HEK293 (cell line): ENCODE results near the gene ZFR2.

Experiments
- CTCF ChIA-PET: fragments of 350-600 bp; formaldehyde crosslinking; extraction: SDS; loops from one replicate; lab custom pipeline; 2021; ENCODE audit warnings: antibody characterized with exemption; lab: Yijun Ruan, JAX
- POLR2A ChIA-PET: fragments of 300-600 bp; formaldehyde crosslinking; extraction: SDS; loops from one replicate; lab custom pipeline; 2020; ENCODE audit warnings: antibody characterized with exemption, inconsistent platforms; lab: Yijun Ruan, JAX
- H3K27ac ChIP-seq: fragments of 200-500 bp; sonication (Bioruptor generic); 2 replicates; pipeline ENCODE4 v1.5.1; 2014; ENCODE audit warnings: low read depth, low read length, control low read depth, inconsistent platforms; ENCODE audit errors: extremely low read depth
- H3K36me3 ChIP-seq, 2 experiments: fragments of 200-500 bp in 1 of 2; sonication (Bioruptor generic) in 1 of 2; 1 replicate in 1 of 2; 2 replicates in 1 of 2; pipeline ENCODE4 v1.5.1; 2014 to 2017; ENCODE audit warnings: inconsistent platforms in 2 of 2, low read length in 2 of 2; ENCODE audit not compliant: control insufficient read depth in 2 of 2, insufficient read depth in 1 of 2
- H3K4me1 ChIP-seq: fragments of 200-500 bp; sonication (Bioruptor generic); 2 replicates; pipeline ENCODE4 v1.5.1; 2014; ENCODE audit warnings: mild to moderate bottlenecking, low read length, inconsistent platforms; ENCODE audit not compliant: control insufficient read depth, insufficient read depth
- H3K4me3 ChIP-seq: 2 replicates; pipeline ENCODE4 v1.5.1; 2011; ENCODE audit warnings: low read depth, mild to moderate bottlenecking, control low read depth, low read length, moderate library complexity
- H3K9me3 ChIP-seq: fragments of 200-500 bp; sonication (Bioruptor generic); 2 replicates; pipeline ENCODE4 v1.5.1; 2014; ENCODE audit warnings: low read depth, low read length, inconsistent platforms; ENCODE audit not compliant: control insufficient read depth, insufficient read depth
- BCL11A ChIP-seq: fragments of 450-650 bp; formaldehyde crosslinking; IDR thresholded peaks from 2 replicates; pipeline ENCODE4 v1.5.1; 2016; ENCODE audit warnings: low read depth, missing biosample characterization, missing genetic modification characterization
- HOXA7 ChIP-seq: sonication (generic); formaldehyde crosslinking; IDR thresholded peaks from 2 replicates; pipeline ENCODE4 v1.8.1; 2022; ENCODE audit warnings: missing genetic modification reagents, borderline replicate concordance
- KLF8 ChIP-seq: fragments of 450-650 bp; formaldehyde crosslinking; IDR thresholded peaks from 2 replicates; pipeline ENCODE4 v1.5.1; 2016; ENCODE audit warnings: missing biosample characterization, missing genetic modification characterization
- ZBTB17 ChIP-seq: fragments of 450-650 bp; formaldehyde crosslinking; IDR thresholded peaks from 2 replicates; pipeline ENCODE4 v1.5.1; 2016; ENCODE audit warnings: missing biosample characterization, missing genetic modification characterization
- ZFP3 ChIP-seq: fragments of 450-650 bp; formaldehyde crosslinking; IDR thresholded peaks from 2 replicates; pipeline ENCODE4 v1.5.1; 2016; ENCODE audit warnings: low read depth, missing biosample characterization, missing genetic modification characterization
- ZNF10 ChIP-seq: fragments of 450-650 bp; formaldehyde crosslinking; IDR thresholded peaks from 2 replicates; pipeline ENCODE4 v1.5.1; 2017; ENCODE audit warnings: missing biosample characterization, missing genetic modification characterization
- ZNF184 ChIP-seq: fragments of 450-650 bp; IDR thresholded peaks from 2 replicates; pipeline ENCODE4 v1.5.1; 2018; ENCODE audit warnings: missing biosample characterization, mild to moderate bottlenecking, missing genetic modification characterization
- ZNF239 ChIP-seq: fragments of 450-650 bp; formaldehyde crosslinking; IDR thresholded peaks from 2 replicates; pipeline ENCODE4 v1.5.1; 2016; ENCODE audit warnings: missing biosample characterization, missing genetic modification characterization
- ZNF341 ChIP-seq: fragments of 450-650 bp; formaldehyde crosslinking; IDR thresholded peaks from 2 replicates; pipeline ENCODE4; 2016; ENCODE audit warnings: low read depth, missing biosample characterization, missing genetic modification characterization
- ZNF366 ChIP-seq: fragments of 450-650 bp; formaldehyde crosslinking; conservative IDR thresholded peaks from 2 replicates; pipeline ENCODE4 v1.5.1; 2016; ENCODE audit warnings: missing biosample characterization, missing genetic modification characterization
- ZNF530 ChIP-seq: fragments of 450-650 bp; formaldehyde crosslinking; IDR thresholded peaks from 2 replicates; pipeline ENCODE4 v1.5.1; 2016; ENCODE audit warnings: low read depth, missing biosample characterization, missing genetic modification characterization
- ZNF580 ChIP-seq: fragments of 450-650 bp; formaldehyde crosslinking; IDR thresholded peaks from 2 replicates; pipeline ENCODE4 v1.5.1; 2016; ENCODE audit warnings: missing biosample characterization, missing genetic modification characterization
- ZNF654 ChIP-seq: fragments of 450-650 bp; formaldehyde crosslinking; IDR thresholded peaks from 2 replicates; pipeline ENCODE4 v1.5.1; 2016; ENCODE audit warnings: low read depth, missing biosample characterization, missing genetic modification characterization
- ZNF677 ChIP-seq: fragments of 450-650 bp; IDR thresholded peaks from 2 replicates; pipeline ENCODE4 v1.5.0; 2018; ENCODE audit warnings: missing biosample characterization, mild to moderate bottlenecking, missing genetic modification characterization, moderate library complexity
- ZNF707 ChIP-seq: fragments of 450-650 bp; formaldehyde crosslinking; IDR thresholded peaks from 2 replicates; pipeline ENCODE4 v1.5.1; 2016; ENCODE audit warnings: missing biosample characterization, missing genetic modification characterization
- ZNF76 ChIP-seq: fragments of 450-650 bp; formaldehyde crosslinking; IDR thresholded peaks from 2 replicates; pipeline ENCODE4; 2016; ENCODE audit warnings: low read depth, missing biosample characterization, missing genetic modification characterization, borderline replicate concordance
- ZNF776 ChIP-seq: fragments of 450-650 bp; formaldehyde crosslinking; IDR thresholded peaks from 2 replicates; pipeline ENCODE4 v1.5.0; 2017; ENCODE audit warnings: missing biosample characterization, missing genetic modification characterization, borderline replicate concordance
- ZNF785 ChIP-seq: fragments of 450-650 bp; formaldehyde crosslinking; IDR thresholded peaks from 2 replicates; pipeline ENCODE4 v1.5.1; 2016; ENCODE audit warnings: missing biosample characterization, missing genetic modification characterization
- ZNF792 ChIP-seq: fragments of 450-650 bp; formaldehyde crosslinking; IDR thresholded peaks from 2 replicates; pipeline ENCODE4 v1.5.1; 2016; ENCODE audit warnings: missing biosample characterization, missing genetic modification characterization
- TF ChIP-seq, protein P1 (sequence below): fragments of 450-650 bp; IDR thresholded peaks from 2 replicates; pipeline ENCODE4 v1.5.1; 2018; ENCODE audit warnings: missing biosample characterization, missing genetic modification characterization
- TF ChIP-seq, protein P2 (sequence below): fragments of 450-650 bp; formaldehyde crosslinking; conservative IDR thresholded peaks from 2 replicates; pipeline ENCODE4 v1.5.1; 2016; ENCODE audit warnings: low read depth, missing biosample characterization, missing genetic modification characterization
- TF ChIP-seq, protein P3 (sequence below): fragments of 450-650 bp; formaldehyde crosslinking; IDR thresholded peaks from 2 replicates; pipeline ENCODE4 v1.5.1; 2016; ENCODE audit warnings: missing biosample characterization, missing genetic modification characterization
- TF ChIP-seq, protein P4 (sequence below): fragments of 450-650 bp; formaldehyde crosslinking; IDR thresholded peaks from 2 replicates; pipeline ENCODE4 v1.5.1; 2016; ENCODE audit warnings: missing biosample characterization, missing genetic modification characterization, low read depth
- TF ChIP-seq, protein P5 (sequence below): fragments of 450-650 bp; formaldehyde crosslinking; IDR thresholded peaks from 2 replicates; pipeline ENCODE4 v1.5.1; 2016; ENCODE audit warnings: missing biosample characterization, missing genetic modification characterization

The ZFR2 gene

GRCh38 chr19:3914199-3914598, 45.4 kb upstream of the ZFR2 start (continued):
- no peak for TF ChIP-seq ZNF785
- no peak for TF ChIP-seq ZNF341 (tag by site-specific recombination)
- TF ChIP-seq ZNF654: no peak
- peak; percentile 61; the same call in 1 of the 2 replicates for TF ChIP-seq ZNF184
- no peak for TF ChIP-seq ZNF239 (tag by site-specific recombination)
- no peak for TF ChIP-seq ZNF776 (tag by site-specific recombination)
- no peak for TF ChIP-seq ZNF366 (tag by site-specific recombination)
- TF ChIP-seq, protein P1, sequence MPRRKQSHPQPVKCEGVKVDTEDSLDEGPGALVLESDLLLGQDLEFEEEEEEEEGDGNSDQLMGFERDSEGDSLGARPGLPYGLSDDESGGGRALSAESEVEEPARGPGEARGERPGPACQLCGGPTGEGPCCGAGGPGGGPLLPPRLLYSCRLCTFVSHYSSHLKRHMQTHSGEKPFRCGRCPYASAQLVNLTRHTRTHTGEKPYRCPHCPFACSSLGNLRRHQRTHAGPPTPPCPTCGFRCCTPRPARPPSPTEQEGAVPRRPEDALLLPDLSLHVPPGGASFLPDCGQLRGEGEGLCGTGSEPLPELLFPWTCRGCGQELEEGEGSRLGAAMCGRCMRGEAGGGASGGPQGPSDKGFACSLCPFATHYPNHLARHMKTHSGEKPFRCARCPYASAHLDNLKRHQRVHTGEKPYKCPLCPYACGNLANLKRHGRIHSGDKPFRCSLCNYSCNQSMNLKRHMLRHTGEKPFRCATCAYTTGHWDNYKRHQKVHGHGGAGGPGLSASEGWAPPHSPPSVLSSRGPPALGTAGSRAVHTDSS: no peak
- TF ChIP-seq, protein P2, sequence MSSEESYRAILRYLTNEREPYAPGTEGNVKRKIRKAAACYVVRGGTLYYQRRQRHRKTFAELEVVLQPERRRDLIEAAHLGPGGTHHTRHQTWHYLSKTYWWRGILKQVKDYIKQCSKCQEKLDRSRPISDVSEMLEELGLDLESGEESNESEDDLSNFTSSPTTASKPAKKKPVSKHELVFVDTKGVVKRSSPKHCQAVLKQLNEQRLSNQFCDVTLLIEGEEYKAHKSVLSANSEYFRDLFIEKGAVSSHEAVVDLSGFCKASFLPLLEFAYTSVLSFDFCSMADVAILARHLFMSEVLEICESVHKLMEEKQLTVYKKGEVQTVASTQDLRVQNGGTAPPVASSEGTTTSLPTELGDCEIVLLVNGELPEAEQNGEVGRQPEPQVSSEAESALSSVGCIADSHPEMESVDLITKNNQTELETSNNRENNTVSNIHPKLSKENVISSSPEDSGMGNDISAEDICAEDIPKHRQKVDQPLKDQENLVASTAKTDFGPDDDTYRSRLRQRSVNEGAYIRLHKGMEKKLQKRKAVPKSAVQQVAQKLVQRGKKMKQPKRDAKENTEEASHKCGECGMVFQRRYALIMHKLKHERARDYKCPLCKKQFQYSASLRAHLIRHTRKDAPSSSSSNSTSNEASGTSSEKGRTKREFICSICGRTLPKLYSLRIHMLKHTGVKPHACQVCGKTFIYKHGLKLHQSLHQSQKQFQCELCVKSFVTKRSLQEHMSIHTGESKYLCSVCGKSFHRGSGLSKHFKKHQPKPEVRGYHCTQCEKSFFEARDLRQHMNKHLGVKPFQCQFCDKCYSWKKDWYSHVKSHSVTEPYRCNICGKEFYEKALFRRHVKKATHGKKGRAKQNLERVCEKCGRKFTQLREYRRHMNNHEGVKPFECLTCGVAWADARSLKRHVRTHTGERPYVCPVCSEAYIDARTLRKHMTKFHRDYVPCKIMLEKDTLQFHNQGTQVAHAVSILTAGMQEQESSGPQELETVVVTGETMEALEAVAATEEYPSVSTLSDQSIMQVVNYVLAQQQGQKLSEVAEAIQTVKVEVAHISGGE (tag by site-specific recombination): no peak

DNA sequence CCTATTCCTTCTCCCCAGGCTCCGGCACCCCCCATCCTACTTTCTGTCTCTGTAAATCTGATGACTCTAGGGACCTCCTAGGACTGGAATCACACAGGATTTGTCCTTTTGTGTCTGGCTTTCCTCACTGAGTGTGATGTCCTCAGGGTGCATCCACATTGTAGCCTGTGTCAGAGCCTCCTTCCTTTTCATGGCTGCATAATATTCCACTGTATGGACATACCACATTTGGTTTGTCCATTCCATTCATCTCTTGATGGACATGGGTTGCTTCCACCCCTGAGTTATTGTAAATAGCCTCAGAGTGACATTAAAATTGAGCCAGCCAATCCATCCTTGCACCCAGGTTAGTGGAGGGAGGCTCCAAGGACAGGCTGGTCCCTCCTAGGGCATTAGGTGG, 41.3 kb upstream of the ZFR2 start:
- no peaks in the 10 kb centered on the region for H3K9me3 ChIP-seq
- H3K36me3 ChIP-seq: no peaks in the 10 kb centered on the region
- ChIA-PET CTCF (no interaction called here), POLR2A (interaction anchor here (0.6 kb wide), 1 partner anchor 23 kb away, joined by 3 read pairs; no protein-coding TSS in a partner anchor)
- no peaks in the 10 kb centered on the region for H3K4me1 ChIP-seq
- H3K27ac ChIP-seq: no peak overlapping the region
- no peak overlapping the region for H3K4me3 ChIP-seq
- peak; percentile 52; the same call in 1 of the 2 replicates for TF ChIP-seq KLF8 (tag by site-specific recombination)
- TF ChIP-seq ZNF530 (tag by site-specific recombination): no peak
- TF ChIP-seq, protein P3, sequence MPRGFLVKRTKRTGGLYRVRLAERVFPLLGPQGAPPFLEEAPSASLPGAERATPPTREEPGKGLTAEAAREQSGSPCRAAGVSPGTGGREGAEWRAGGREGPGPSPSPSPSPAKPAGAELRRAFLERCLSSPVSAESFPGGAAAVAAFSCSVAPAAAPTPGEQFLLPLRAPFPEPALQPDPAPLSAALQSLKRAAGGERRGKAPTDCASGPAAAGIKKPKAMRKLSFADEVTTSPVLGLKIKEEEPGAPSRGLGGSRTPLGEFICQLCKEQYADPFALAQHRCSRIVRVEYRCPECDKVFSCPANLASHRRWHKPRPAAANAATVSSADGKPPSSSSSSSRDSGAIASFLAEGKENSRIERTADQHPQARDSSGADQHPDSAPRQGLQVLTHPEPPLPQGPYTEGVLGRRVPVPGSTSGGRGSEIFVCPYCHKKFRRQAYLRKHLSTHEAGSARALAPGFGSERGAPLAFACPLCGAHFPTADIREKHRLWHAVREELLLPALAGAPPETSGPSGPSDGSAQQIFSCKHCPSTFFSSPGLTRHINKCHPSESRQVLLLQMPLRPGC (tag by site-specific recombination): no peak
- TF ChIP-seq ZNF76 (tag by site-specific recombination): 0 out of 2 replicates have a peak, but pooled peaks have one; percentile 25
- TF ChIP-seq, protein P4, sequence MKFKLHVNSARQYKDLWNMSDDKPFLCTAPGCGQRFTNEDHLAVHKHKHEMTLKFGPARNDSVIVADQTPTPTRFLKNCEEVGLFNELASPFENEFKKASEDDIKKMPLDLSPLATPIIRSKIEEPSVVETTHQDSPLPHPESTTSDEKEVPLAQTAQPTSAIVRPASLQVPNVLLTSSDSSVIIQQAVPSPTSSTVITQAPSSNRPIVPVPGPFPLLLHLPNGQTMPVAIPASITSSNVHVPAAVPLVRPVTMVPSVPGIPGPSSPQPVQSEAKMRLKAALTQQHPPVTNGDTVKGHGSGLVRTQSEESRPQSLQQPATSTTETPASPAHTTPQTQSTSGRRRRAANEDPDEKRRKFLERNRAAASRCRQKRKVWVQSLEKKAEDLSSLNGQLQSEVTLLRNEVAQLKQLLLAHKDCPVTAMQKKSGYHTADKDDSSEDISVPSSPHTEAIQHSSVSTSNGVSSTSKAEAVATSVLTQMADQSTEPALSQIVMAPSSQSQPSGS (tag by site-specific recombination): no peak
- no peak for TF ChIP-seq ZNF677
- no peak for TF ChIP-seq HOXA7 (CRISPR knock-in tag)
- TF ChIP-seq BCL11A (tag by site-specific recombination): no peak
- TF ChIP-seq ZNF707 (tag by site-specific recombination): no peak
- no peak for TF ChIP-seq ZFP3
- TF ChIP-seq ZNF792 (tag by site-specific recombination): no peak
- TF ChIP-seq, protein P5, sequence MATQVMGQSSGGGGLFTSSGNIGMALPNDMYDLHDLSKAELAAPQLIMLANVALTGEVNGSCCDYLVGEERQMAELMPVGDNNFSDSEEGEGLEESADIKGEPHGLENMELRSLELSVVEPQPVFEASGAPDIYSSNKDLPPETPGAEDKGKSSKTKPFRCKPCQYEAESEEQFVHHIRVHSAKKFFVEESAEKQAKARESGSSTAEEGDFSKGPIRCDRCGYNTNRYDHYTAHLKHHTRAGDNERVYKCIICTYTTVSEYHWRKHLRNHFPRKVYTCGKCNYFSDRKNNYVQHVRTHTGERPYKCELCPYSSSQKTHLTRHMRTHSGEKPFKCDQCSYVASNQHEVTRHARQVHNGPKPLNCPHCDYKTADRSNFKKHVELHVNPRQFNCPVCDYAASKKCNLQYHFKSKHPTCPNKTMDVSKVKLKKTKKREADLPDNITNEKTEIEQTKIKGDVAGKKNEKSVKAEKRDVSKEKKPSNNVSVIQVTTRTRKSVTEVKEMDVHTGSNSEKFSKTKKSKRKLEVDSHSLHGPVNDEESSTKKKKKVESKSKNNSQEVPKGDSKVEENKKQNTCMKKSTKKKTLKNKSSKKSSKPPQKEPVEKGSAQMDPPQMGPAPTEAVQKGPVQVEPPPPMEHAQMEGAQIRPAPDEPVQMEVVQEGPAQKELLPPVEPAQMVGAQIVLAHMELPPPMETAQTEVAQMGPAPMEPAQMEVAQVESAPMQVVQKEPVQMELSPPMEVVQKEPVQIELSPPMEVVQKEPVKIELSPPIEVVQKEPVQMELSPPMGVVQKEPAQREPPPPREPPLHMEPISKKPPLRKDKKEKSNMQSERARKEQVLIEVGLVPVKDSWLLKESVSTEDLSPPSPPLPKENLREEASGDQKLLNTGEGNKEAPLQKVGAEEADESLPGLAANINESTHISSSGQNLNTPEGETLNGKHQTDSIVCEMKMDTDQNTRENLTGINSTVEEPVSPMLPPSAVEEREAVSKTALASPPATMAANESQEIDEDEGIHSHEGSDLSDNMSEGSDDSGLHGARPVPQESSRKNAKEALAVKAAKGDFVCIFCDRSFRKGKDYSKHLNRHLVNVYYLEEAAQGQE (tag by site-specific recombination): no peak
- no peak for TF ChIP-seq ZBTB17
- peak; percentile 86 for TF ChIP-seq ZNF580 (tag by site-specific recombination)
- no peak for TF ChIP-seq ZNF10
